ENCODE results near the gene HPD.

The HPD gene

DNA sequence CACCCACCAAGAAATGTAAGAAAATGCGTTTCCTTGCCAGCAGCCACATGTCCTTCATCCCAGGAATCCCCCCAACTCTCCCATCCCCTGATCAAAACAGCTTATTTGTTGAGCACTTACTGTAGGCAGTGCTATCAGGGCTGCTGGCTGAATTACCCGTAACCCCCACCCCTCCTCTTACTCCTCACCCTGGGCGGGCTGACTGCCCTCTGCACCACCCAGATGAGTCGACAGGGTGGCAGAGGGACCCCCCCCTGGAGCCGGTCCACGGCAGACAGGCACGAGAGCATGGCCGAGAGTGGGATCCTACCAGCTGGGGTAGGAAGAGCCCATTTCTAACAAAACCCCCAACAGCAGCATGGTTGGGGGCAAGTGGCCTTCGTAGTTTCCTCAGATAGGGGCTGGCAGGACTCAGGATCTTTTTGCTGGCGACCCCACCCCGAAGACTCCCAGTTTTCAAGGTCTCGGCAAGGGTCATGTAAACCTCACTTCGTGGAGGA, 64.1 kb downstream of the HPD start:
- DNase-seq (ENCODE audit: low spot score) = no peak
- H3K23ac ChIP-seq (ENCODE audit: low read depth, low read length, poor library complexity) = peak overlapping the region; percentile 76
- WGBS, 2 donors (ENCODE audit: extremely low coverage in 2 of 2, insufficient read length in 2 of 2, insufficient replicate concordance in 1 of 2) = no CpG with 5 or more reads among the region's 13 CpGs
- peak overlapping the region; percentile 4 for H3K18ac ChIP-seq (ENCODE audit: low read length)
- no peak overlapping the region for H2AK5ac ChIP-seq (ENCODE audit: low read depth, low read length)
- H3K9me3 ChIP-seq (replicated peaks in 1 of 2; ENCODE audit: control insufficient read depth in 2 of 2, insufficient read depth in 1 of 2, low read depth in 1 of 2, low read length in 2 of 2) = no peaks in the 10 kb centered on the region
- H3K27ac ChIP-seq (replicated peaks; ENCODE audit: low read length) = no peak overlapping the region
- H2BK15ac ChIP-seq (ENCODE audit: low read length) = no peak overlapping the region
- no peak overlapping the region for H2BK5ac ChIP-seq (ENCODE audit: low read length)
- no peak overlapping the region for H2BK12ac ChIP-seq (ENCODE audit: low read length)
- H3K4me1 ChIP-seq (ENCODE audit: control insufficient read depth in 2 of 2, insufficient read depth in 1 of 2, low read depth in 1 of 2, low read length in 2 of 2) = peaks cover 28 to 30% of the 10 kb centered on the region in 2 donors
- H2BK120ac ChIP-seq (ENCODE audit: low read depth, low read length) = no peak overlapping the region
- H3K9ac ChIP-seq (ENCODE audit: low read depth, low read length, poor library complexity) = no peak overlapping the region
- H3K4me2 ChIP-seq (ENCODE audit: insufficient read depth, low read length, poor library complexity, severe bottlenecking) = peak overlapping the region; percentile 14
- no peak overlapping the region for H2AFZ ChIP-seq (ENCODE audit: low read length)
- no peak overlapping the region for H4K8ac ChIP-seq (ENCODE audit: low read depth, low read length)
- peaks cover 0 to 19% (median 2%) of the 10 kb centered on the region in 3 experiments for H3K27me3 ChIP-seq (ENCODE audit: control insufficient read depth in 3 of 3, insufficient read depth in 3 of 3, low read depth in 1 of 3, low read length in 3 of 3)
- H3K14ac ChIP-seq (ENCODE audit: low read length) = no peak overlapping the region
- H4K91ac ChIP-seq (ENCODE audit: low read depth, low read length, poor library complexity) = no peak overlapping the region
- H3K79me1 ChIP-seq (ENCODE audit: low read depth, low read length) = peaks cover 13% of the 10 kb centered on the region
- H3K4me3 ChIP-seq (ENCODE audit: low read length in 2 of 2) = no peak overlapping the region
- H3K36me3 ChIP-seq (replicated peaks in 1 of 2; ENCODE audit: control insufficient read depth in 2 of 2, insufficient read depth in 2 of 2, low read length in 2 of 2) = peaks cover 19 to 44% of the 10 kb centered on the region in 2 donors
- no peak overlapping the region for H3K4ac ChIP-seq (ENCODE audit: low read length)

DNA sequence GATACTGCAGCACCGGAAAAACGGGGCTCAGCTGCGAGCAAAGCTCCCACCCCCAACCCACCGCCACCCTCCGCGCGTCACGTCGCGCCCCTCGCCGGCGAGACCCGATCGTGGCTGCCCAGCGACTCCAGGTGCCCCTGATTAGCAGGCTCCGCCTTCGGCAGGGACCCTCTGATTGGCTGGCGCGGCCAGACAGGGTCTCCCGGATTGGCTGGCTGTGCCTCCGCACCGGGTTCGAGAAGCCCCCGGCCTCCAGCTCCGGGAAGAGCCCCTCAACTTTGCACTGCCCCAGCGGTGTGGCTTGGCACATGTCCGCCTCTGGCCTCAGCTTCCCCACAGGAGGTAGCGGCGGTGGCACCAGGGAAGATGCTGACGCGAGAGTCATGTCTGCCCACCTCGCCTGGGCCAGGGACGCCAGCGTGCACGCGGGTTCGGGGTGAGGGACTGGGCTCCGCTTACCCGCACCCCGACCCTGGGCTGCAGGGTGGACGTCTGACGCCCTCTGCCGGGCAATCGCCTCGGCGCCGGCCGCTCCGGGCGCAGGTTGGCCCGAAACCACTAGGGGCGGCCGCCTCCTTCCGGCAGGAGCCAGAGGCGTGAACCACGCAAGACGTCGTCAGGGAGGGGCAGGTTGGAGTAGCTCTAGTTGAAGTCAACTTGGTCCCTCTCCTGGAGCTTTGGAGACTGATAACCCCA, 64.7 kb downstream of the HPD start:
- Histone ChIP-seq H3K9me3 (replicated peaks in 1 of 2; ENCODE audit: control insufficient read depth in 2 of 2, insufficient read depth in 1 of 2, low read depth in 1 of 2, low read length in 2 of 2) (no peaks in the 10 kb centered on the region), H3K4me3 (ENCODE audit: low read length in 2 of 2) (peak overlapping the region in 1 of 2 donors; percentile 82), H3K79me1 (ENCODE audit: low read depth, low read length) (peaks cover 10% of the 10 kb centered on the region), H3K27me3 (ENCODE audit: control insufficient read depth in 3 of 3, insufficient read depth in 3 of 3, low read depth in 1 of 3, low read length in 3 of 3) (peaks cover 0 to 19% (median 2%) of the 10 kb centered on the region in 3 experiments), H2AK5ac (ENCODE audit: low read depth, low read length) (peak overlapping the region; percentile 48), H2BK120ac (ENCODE audit: low read depth, low read length) (no peak overlapping the region), H3K9ac (ENCODE audit: low read depth, low read length, poor library complexity) (peak overlapping the region; percentile 75), H3K4me2 (ENCODE audit: insufficient read depth, low read length, poor library complexity, severe bottlenecking) (peak overlapping the region; percentile 95), H2BK5ac (ENCODE audit: low read length) (no peak overlapping the region), H3K4ac (ENCODE audit: low read length) (no peak overlapping the region), H2BK15ac (ENCODE audit: low read length) (no peak overlapping the region), H3K18ac (ENCODE audit: low read length) (peak overlapping the region; percentile 77), H2BK12ac (ENCODE audit: low read length) (no peak overlapping the region), H4K8ac (ENCODE audit: low read depth, low read length) (no peak overlapping the region), H3K4me1 (ENCODE audit: control insufficient read depth in 2 of 2, insufficient read depth in 1 of 2, low read depth in 1 of 2, low read length in 2 of 2) (peaks cover 23 to 26% of the 10 kb centered on the region in 2 donors), H3K23ac (ENCODE audit: low read depth, low read length, poor library complexity) (peak overlapping the region; percentile 26), H3K27ac (replicated peaks; ENCODE audit: low read length) (no peak overlapping the region), H4K91ac (ENCODE audit: low read depth, low read length, poor library complexity) (no peak overlapping the region), H2AFZ (ENCODE audit: low read length) (no peak overlapping the region), H3K36me3 (replicated peaks in 1 of 2; ENCODE audit: control insufficient read depth in 2 of 2, insufficient read depth in 2 of 2, low read length in 2 of 2) (peaks cover 18 to 39% of the 10 kb centered on the region in 2 donors), H3K14ac (ENCODE audit: low read length) (no peak overlapping the region)
- DNase-seq (ENCODE audit: low spot score) = peak; percentile 89
- WGBS, 2 donors (ENCODE audit: extremely low coverage in 2 of 2, insufficient read length in 2 of 2, insufficient replicate concordance in 1 of 2) = no CpG with 5 or more reads among the region's 59 CpGs

GRCh38 chr12:121793440-121793837, 65.2 kb downstream of the HPD start, which contains the start of gene RHOF:
Gene RHOF (minus strand): TSS chr12:121793688. CDS start chr12:121793633, 55 bp downstream.
- H2BK5ac ChIP-seq (ENCODE audit: low read length) = no peak within 1 kb of the TSS
- H2BK120ac ChIP-seq (ENCODE audit: low read depth, low read length) = no peak within 1 kb of the TSS
- peak within 1 kb of the TSS in 1 of 2 donors; percentile 82 for H3K4me3 ChIP-seq (ENCODE audit: low read length in 2 of 2)
- H3K23ac ChIP-seq (ENCODE audit: low read depth, low read length, poor library complexity) = peak within 1 kb of the TSS; percentile 26
- H3K9me3 ChIP-seq (replicated peaks in 1 of 2; ENCODE audit: control insufficient read depth in 2 of 2, insufficient read depth in 1 of 2, low read depth in 1 of 2, low read length in 2 of 2) = no peaks in the 10 kb centered on the region
- peak within 1 kb of the TSS; percentile 91 for H3K9ac ChIP-seq (ENCODE audit: low read depth, low read length, poor library complexity)
- H3K27me3 ChIP-seq (ENCODE audit: control insufficient read depth in 3 of 3, insufficient read depth in 3 of 3, low read depth in 1 of 3, low read length in 3 of 3) = peaks cover 0 to 19% (median 2%) of the 10 kb centered on the region in 3 experiments
- H4K8ac ChIP-seq (ENCODE audit: low read depth, low read length) = no peak within 1 kb of the TSS
- H3K4me2 ChIP-seq (ENCODE audit: insufficient read depth, low read length, poor library complexity, severe bottlenecking) = peak within 1 kb of the TSS; percentile 95
- H3K4ac ChIP-seq (ENCODE audit: low read length) = no peak within 1 kb of the TSS
- H3K18ac ChIP-seq (ENCODE audit: low read length) = peak within 1 kb of the TSS; percentile 77
- H2AK5ac ChIP-seq (ENCODE audit: low read depth, low read length) = peak within 1 kb of the TSS; percentile 48
- H2AFZ ChIP-seq (ENCODE audit: low read length) = no peak within 1 kb of the TSS
- WGBS, 2 donors (ENCODE audit: extremely low coverage in 2 of 2, insufficient read length in 2 of 2, insufficient replicate concordance in 1 of 2) = no CpG with 5 or more reads among the region's 36 CpGs
- H3K14ac ChIP-seq (ENCODE audit: low read length) = no peak within 1 kb of the TSS
- peak within 1 kb of the TSS; percentile 69 for H2BK15ac ChIP-seq (ENCODE audit: low read length)
- DNase-seq (ENCODE audit: low spot score) = no peak
- no peak within 1 kb of the TSS for H2BK12ac ChIP-seq (ENCODE audit: low read length)
- H3K36me3 ChIP-seq (replicated peaks in 1 of 2; ENCODE audit: control insufficient read depth in 2 of 2, insufficient read depth in 2 of 2, low read length in 2 of 2) = peaks cover 15 to 34% of the 10 kb centered on the region in 2 donors
- peaks cover 17 to 21% of the 10 kb centered on the region in 2 donors for H3K4me1 ChIP-seq (ENCODE audit: control insufficient read depth in 2 of 2, insufficient read depth in 1 of 2, low read depth in 1 of 2, low read length in 2 of 2)
- H4K91ac ChIP-seq (ENCODE audit: low read depth, low read length, poor library complexity) = no peak within 1 kb of the TSS
- H3K79me1 ChIP-seq (ENCODE audit: low read depth, low read length) = peaks cover 7% of the 10 kb centered on the region
- H3K27ac ChIP-seq (replicated peaks; ENCODE audit: low read length) = no peak within 1 kb of the TSS
